Stimulated activated CD4-positive, alpha-beta T cell treated with anti-CD3 and anti-CD28 coated beads, Interleukin-2, amount 100 ng/mL, for 48 hours (primary cell): ENCODE data around the gene GSG1L.
"Not testable (repeated sequence)": the region's sequence is repeated elsewhere in the genome, so short reads cannot be mapped to it uniquely, and the experiment has no call there.

Source experiments
- DNase-seq, 2 donors: peaks; one replicate each; pipeline ENCODE4 v3.0.0-alpha.2; 2020

Gene GSG1L

DNA sequence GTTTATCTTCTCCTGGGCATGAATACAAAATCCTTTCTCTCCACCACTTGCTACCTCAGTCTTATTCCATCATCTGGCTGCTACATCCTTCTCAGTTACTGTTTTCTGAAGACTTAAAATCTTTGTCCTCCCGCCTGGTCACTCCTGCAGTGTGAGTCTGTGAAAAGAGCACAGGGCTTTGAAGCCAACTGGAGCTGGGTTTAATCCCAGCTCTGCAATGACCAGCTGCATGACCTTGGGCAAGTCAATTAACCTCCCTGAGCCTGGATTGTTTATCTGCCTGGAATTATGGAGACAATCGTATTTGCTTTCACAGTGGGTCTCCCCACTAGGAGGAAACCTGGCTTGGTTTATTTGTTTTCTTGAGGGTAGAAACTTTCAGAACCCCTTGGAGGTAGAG is 183.2 kb downstream of the GSG1L start:
- no peak for DNase-seq

GRCh38 chr16:27879601-27880247 is 183.8 kb downstream of the GSG1L start:
- DNase-seq: no peak

DNA sequence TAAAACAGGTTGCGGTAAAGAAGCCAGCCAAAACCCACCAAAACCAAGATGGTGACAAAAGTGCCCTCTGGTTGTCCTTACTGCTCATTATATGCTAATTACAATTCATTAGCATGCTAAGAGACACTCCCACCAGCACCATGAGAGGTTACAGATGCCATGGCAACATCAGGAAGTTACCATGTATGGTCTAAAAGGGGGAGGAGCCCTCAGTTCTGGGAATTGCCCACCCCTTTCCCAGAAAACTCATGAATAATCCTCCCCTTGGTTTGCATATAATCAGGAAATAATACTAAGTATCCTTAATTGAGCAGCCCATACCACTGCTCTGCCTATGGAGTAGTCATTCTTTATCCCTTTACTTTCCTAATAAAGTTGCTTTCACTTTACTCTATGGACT is 190.9 kb downstream of the GSG1L start:
- DNase-seq: not testable (repeated sequence)

DNA sequence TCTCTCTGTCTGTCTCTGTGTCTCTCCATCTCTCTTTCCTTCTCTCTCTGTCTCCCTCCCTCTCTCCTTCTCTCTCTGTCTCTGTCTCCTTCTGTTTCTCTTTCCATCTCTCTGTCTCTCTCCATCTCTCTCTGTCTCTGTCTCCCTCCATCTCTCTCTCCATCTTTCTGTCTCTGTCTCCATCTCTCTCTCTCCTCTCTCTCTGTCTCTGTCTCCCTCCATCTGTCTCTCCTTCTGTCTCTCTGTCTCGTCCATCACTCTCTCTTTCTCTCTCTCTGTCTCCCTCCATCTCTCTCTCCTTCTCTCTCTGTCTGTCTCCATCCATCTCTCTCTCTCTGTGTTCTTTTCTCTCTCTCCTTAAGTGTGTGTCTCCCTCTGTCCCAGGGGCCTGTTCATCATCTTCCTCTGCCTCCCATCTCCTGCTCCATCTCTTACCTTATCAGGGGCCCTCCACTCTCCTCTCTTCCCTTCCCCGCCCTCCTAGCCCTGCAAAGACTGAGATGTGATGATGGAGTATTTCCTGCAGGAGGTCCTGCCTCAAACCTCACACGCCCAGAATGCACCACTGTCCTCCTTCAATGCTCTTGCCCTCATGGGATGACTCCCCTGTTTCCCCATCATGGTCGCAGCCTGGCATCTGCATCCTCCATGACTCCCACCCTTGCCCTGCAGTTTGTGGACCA is 193.3 kb downstream of the GSG1L start:
- no peak for DNase-seq

GRCh38 chr16:27869411-27869810 is 194.1 kb downstream of the GSG1L start:
- no peak for DNase-seq

- no peak for DNase-seq
These were observed 195.3 kb downstream of the GSG1L start for GRCh38 chr16:27868180-27868579.

GRCh38 chr16:27867122-27868110 is 196.1 kb downstream of the GSG1L start:
- DNase-seq: peak; percentile 53 to 60

DNA sequence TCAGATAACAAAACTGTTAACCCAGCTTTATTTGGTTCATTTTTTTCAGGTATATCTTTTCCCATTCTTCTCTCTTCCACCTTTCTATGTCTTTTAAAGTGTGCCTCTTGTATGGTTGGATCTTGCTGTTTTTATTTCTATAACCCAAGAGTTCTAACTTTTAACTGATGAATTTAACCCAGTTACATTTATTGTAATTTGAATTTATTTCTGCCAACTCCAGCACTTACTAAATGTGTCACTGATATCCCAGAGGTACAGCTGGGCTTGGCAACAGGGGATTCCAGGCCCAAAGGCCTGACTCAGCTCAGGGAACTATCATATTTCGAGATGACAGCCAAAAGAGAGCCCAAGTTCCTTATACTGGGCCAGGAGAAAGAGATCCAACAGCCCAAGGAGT is 200.1 kb downstream of the GSG1L start:
- DNase-seq: no peak

DNA sequence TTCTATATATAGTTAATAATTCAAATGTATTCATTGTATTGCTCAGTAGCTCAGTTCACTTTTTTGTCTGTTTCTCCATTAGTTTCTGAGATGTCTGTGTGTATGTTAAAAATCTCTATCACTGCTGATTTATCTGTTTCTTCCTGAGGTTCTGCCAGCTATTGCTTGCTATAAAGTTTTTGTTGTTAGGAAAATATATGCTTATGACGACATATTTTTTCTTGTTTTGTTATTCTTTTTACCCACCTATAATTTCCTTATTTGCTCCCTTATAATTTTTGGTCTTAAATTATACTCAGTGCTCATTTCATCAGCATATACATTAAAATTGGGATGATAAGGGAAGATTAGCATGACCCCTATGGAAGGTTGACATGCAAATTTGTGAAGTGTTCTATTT is 200.6 kb downstream of the GSG1L start:
- no peak for DNase-seq

DNA sequence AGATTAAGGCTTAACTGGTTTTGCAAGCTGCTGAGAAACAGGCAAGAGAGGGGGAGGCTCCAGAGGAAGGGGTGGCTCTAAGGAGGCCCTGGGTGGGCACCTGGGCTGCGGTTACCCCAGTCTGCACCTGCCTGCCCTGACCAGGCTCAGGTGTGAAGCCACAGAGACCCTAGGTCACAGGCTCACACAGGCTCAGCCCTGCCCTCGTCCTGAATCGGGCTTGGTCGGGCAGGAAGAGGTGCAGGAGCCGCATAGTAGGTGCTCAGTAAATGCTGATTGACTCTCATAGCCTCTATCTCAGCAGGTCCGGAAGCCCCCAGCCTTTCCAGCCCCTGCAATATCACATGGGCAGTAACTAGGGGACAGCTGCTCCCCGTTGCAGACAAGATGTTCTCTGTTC is 203.4 kb downstream of the GSG1L start:
- no peak for DNase-seq

- no peak for DNase-seq
These were observed 204.5 kb downstream of the GSG1L start for GRCh38 chr16:27859020-27859419.

- no peak for DNase-seq
These were observed 209.9 kb downstream of the GSG1L start for GRCh38 chr16:27853651-27854050.

GRCh38 chr16:27853101-27853500 is 210.4 kb downstream of the GSG1L start:
- no peak for DNase-seq

DNA sequence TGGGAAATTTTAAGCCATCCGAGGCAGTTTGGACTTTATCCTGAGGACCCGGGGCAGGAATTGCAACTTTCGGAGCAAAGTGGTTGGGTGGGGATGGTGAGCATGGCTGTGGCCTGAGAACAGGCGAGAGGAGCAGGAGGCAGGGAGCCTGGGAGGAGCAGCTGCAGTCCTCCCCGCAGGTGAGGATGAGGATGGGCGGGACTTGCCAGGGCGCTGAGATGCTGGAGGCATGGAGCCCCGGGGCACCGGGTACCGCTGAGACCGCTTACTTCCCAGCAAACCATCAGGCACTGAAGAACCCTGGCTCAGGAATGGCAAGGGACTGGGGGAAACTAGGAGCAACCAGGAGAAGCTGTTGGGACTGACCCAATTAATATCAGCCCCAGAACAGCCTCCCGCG is 210.8 kb downstream of the GSG1L start:
- DNase-seq: no peak

- DNase-seq: no peak
These were observed 211.4 kb downstream of the GSG1L start for GRCh38 chr16:27852116-27852515.

GRCh38 chr16:27851586-27851985 is 211.9 kb downstream of the GSG1L start:
- DNase-seq: no peak

GRCh38 chr16:27849621-27850020 is 213.9 kb downstream of the GSG1L start:
- DNase-seq: no peak

DNA sequence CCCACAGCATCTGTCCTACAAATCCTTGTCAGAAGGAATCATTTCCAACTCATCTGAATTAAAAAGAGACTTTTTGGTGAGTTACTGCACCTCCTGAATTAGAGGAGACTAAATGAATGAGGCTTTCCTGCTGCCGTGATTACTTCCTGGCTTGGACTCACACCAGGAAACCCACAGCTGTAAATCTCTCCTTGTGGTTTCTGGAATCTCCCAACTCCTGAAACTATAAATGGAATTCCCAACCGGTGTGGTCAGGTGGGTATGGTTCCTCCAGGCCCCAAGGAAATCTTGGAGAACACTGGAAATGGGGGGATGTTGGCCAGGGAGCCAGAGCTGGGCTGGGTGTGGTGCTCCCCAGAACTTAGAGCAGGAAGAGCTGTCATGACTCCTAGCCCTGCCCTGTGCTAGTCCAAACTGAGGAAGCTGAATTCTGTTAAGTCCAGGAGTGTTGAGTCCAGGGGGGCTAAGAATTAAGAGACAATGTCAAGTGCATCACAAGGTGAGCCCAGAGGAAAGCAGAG is 216.4 kb downstream of the GSG1L start:
- DNase-seq: no peak

DNA sequence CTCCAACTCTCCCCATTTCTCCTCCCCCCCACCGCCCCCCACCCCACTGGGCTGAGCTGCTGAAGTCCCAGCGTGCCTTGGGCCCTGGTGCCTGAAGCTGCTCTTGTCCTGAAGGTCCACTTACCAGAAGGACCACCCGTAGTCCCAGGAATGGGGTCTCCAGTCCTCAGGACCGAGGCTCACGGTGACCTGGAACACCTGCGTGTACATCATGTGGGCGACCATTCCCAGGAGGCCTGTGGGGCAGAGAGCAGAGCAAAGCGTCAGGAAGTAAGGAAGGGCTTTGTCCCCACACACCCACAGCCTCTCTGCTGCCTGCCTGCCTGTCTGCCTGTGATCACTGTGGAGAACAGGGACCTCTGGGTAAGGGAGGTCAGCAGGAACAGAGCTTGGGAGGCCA is 218.7 kb downstream of the GSG1L start:
- no peak for DNase-seq

GRCh38 chr16:27843800-27844199 is 219.7 kb downstream of the GSG1L start:
- DNase-seq: no peak

DNA sequence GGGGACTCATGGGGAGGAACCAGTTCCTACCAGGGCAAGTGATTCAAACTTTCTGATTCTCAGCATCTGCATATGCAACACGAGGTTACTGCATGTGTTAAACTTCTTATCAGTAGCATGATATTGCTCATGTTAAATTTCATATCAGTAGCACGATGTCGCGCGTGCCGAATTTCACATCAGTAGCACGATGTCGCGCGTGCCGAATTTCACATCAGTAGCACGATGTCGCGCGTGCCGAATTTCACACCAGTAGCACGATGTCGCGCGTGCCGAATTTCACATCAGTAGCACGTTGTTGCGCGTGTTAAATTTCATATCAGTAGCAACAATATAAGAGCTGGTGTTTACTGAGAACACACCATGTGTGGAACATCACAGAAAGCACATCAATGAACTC is 221.6 kb downstream of the GSG1L start:
- DNase-seq: no peak

GRCh38 chr16:27841061-27841801 is 222.3 kb downstream of the GSG1L start:
- no peak for DNase-seq
